ENCODE data around the gene NPSR1.

Gene NPSR1

GRCh38 chr7:34840176-34840785 lies 182.3 kb downstream of the NPSR1 start:
- no peak overlapping the region for H3K27ac ChIP-seq
- no peaks in the 10 kb centered on the region for H3K4me1 ChIP-seq
- H2AFZ ChIP-seq = no peak overlapping the region
- no peaks in the 10 kb centered on the region for H3K36me3 ChIP-seq (ENCODE audit: control insufficient read depth, insufficient read depth, low read length)
- no peaks in the 10 kb centered on the region for H3K79me2 ChIP-seq
- H3K4me2 ChIP-seq (ENCODE audit: low read length) = no peak overlapping the region
- no peak overlapping the region for H3K4me3 ChIP-seq (ENCODE audit: low read depth, low read length)
- no peak for TF ChIP-seq CTCF (IDR thresholded peaks at IDR 0.05)
- no peaks in the 10 kb centered on the region for H3K9me3 ChIP-seq (ENCODE audit: control insufficient read depth, low read length)
- no peaks in the 10 kb centered on the region for H3K27me3 ChIP-seq (ENCODE audit: control insufficient read depth, insufficient read depth, low read length)
- H3K9ac ChIP-seq = no peak overlapping the region

- no peak overlapping the region for H2AFZ ChIP-seq
- no peaks in the 10 kb centered on the region for H3K9me3 ChIP-seq (ENCODE audit: control insufficient read depth, low read length)
- TF ChIP-seq CTCF (IDR thresholded peaks at IDR 0.05) = no peak
- no peaks in the 10 kb centered on the region for H3K36me3 ChIP-seq (ENCODE audit: control insufficient read depth, insufficient read depth, low read length)
- H3K27me3 ChIP-seq (ENCODE audit: control insufficient read depth, insufficient read depth, low read length) = no peaks in the 10 kb centered on the region
- H3K79me2 ChIP-seq = no peaks in the 10 kb centered on the region
- H3K9ac ChIP-seq = no peak overlapping the region
- H3K4me3 ChIP-seq (ENCODE audit: low read depth, low read length) = no peak overlapping the region
- no peaks in the 10 kb centered on the region for H3K4me1 ChIP-seq
- H3K4me2 ChIP-seq (ENCODE audit: low read length) = no peak overlapping the region
- no peak overlapping the region for H3K27ac ChIP-seq
Measured at GRCh38 chr7:34841326-34841725, 183.3 kb downstream of the NPSR1 start.

- Histone ChIP-seq H3K9me3 (ENCODE audit: control insufficient read depth, low read length) (no peaks in the 10 kb centered on the region), H3K27ac (no peak overlapping the region), H3K4me2 (ENCODE audit: low read length) (no peak overlapping the region), H3K36me3 (ENCODE audit: control insufficient read depth, insufficient read depth, low read length) (no peaks in the 10 kb centered on the region), H3K27me3 (ENCODE audit: control insufficient read depth, insufficient read depth, low read length) (no peaks in the 10 kb centered on the region), H2AFZ (no peak overlapping the region), H3K4me3 (ENCODE audit: low read depth, low read length) (no peak overlapping the region), H3K9ac (no peak overlapping the region), H3K79me2 (no peaks in the 10 kb centered on the region), H3K4me1 (no peaks in the 10 kb centered on the region)
- TF ChIP-seq CTCF (IDR thresholded peaks at IDR 0.05) = no peak
Measured at GRCh38 chr7:34842782-34843181, 184.8 kb downstream of the NPSR1 start.

- no peak overlapping the region for H3K27ac ChIP-seq
- no peaks in the 10 kb centered on the region for H3K27me3 ChIP-seq (ENCODE audit: control insufficient read depth, insufficient read depth, low read length)
- no peaks in the 10 kb centered on the region for H3K4me1 ChIP-seq
- H3K36me3 ChIP-seq (ENCODE audit: control insufficient read depth, insufficient read depth, low read length) = no peaks in the 10 kb centered on the region
- H3K9me3 ChIP-seq (ENCODE audit: control insufficient read depth, low read length) = no peaks in the 10 kb centered on the region
- no peak for TF ChIP-seq CTCF (IDR thresholded peaks at IDR 0.05)
- H3K79me2 ChIP-seq = no peaks in the 10 kb centered on the region
- no peak overlapping the region for H2AFZ ChIP-seq
- no peak overlapping the region for H3K9ac ChIP-seq
- no peak overlapping the region for H3K4me3 ChIP-seq (ENCODE audit: low read depth, low read length)
- H3K4me2 ChIP-seq (ENCODE audit: low read length) = no peak overlapping the region
Measured at GRCh38 chr7:34844406-34844805, 186.4 kb downstream of the NPSR1 start.

GRCh38 chr7:34844936-34845665 lies 187.1 kb downstream of the NPSR1 start:
- H3K27me3 ChIP-seq (ENCODE audit: control insufficient read depth, insufficient read depth, low read length) = no peaks in the 10 kb centered on the region
- no peaks in the 10 kb centered on the region for H3K9me3 ChIP-seq (ENCODE audit: control insufficient read depth, low read length)
- no peak overlapping the region for H3K4me3 ChIP-seq (ENCODE audit: low read depth, low read length)
- no peak overlapping the region for H3K4me2 ChIP-seq (ENCODE audit: low read length)
- H3K27ac ChIP-seq = no peak overlapping the region
- H3K79me2 ChIP-seq = no peaks in the 10 kb centered on the region
- H3K36me3 ChIP-seq (ENCODE audit: control insufficient read depth, insufficient read depth, low read length) = no peaks in the 10 kb centered on the region
- H3K9ac ChIP-seq = no peak overlapping the region
- TF ChIP-seq CTCF (IDR thresholded peaks at IDR 0.05) = no peak
- no peaks in the 10 kb centered on the region for H3K4me1 ChIP-seq
- H2AFZ ChIP-seq = no peak overlapping the region
